ENCODE data around the gene RBM6. TPM values are rescaled to one million over a fixed set of nuclear protein-coding genes. Genes with fewer than 3 reads are reported as not detected.

RBM6 gene
- total and polyA plus RNA-seq, 9 of the 15 experiments (the other 6 are each of a cell fraction or from before 2014, with no cell fraction given) = 19.9 to 82.2 (median 57.8) TPM

DNA sequence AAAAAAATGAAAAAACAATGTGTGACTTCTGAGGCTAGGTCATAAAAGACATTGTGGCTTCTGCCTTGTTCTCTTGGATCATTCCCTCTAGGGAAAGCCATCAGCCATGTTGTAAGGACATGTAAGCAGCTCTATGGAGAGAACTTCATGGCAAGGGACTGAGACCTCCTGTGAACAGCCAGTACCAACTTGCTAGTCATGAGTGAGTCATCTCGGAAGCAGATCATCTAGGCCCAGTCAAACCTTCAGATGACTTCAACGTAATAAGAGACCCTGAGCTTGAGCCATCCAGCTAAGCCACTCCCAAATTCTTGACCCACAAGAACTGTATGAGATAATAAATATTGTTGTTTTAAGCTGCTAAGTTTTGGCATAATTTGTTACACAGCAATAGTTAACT, 15.3 kb upstream of the RBM6 start:
- peaks cover 29% of the 10 kb centered on the region for H3K79me2 ChIP-seq (ENCODE audit: control insufficient read depth, insufficient read depth, low read length)
- peak; percentile 63 for ATAC-seq
- CTCF ChIA-PET (ENCODE audit: low intra/inter-chr PET ratio) = no interaction called here
- 3% methylated on average over 2 of the region's 2 CpGs for WGBS (ENCODE audit: insufficient coverage, low coverage, missing lambda C conversion rate)
- peak in 3 of 4 experiments; percentile 29 to 75 (median 38) for DNase-seq (ENCODE audit: extremely low read depth in 1 of 4, low spot score in 3 of 4)
- H3K9me3 ChIP-seq (replicated peaks; ENCODE audit: control insufficient read depth, insufficient read depth, low read depth, low read length) = no peaks in the 10 kb centered on the region
- no peak overlapping the region for H3K4me3 ChIP-seq
- BruUV-seq (replicated peaks) = no TSS peak
- no peaks in the 10 kb centered on the region for H3K27me3 ChIP-seq (ENCODE audit: control insufficient read depth in 2 of 2, insufficient read depth in 2 of 2, low read length in 2 of 2)
- H3K9ac ChIP-seq (ENCODE audit: insufficient read depth in 1 of 2, low read depth in 2 of 2, low read length in 2 of 2) = no peak overlapping the region
- no peaks in the 10 kb centered on the region for H4K20me1 ChIP-seq (replicated peaks; ENCODE audit: control insufficient read depth, insufficient read depth, low read length)
- 0 out of 2 replicates have a peak overlapping the region, but pooled peaks have one; percentile 1 for H2AFZ ChIP-seq (ENCODE audit: low read depth, low read length)
- in situ Hi-C loops (cut with MboI) (no loop called here), intact Hi-C loops (cut with micrococcal nuclease) (loop anchor here (5.0 kb wide), 1 partner anchor 163 kb away; the partner anchor contains the start of gene RBM5)
- peaks cover 2% of the 10 kb centered on the region for H3K9me1 ChIP-seq (ENCODE audit: control insufficient read depth, insufficient read depth, low read length)
- POLR2A ChIA-PET = interaction anchor here (0.6 to 1.8 kb wide), 11 partner anchors 9 to 320 kb away, joined by 3 to 7 read pairs (median 3); partner anchors contain the start of gene RBM6
- peak overlapping the region; percentile 49; the same call in 2 of the 3 replicates for H3K27ac ChIP-seq (ENCODE audit: extremely low read depth, low read depth, low read length)
- peak; percentile 93 for FAIRE-seq
- no peak overlapping the region; the same call in 1 of the 2 replicates for H3K4me2 ChIP-seq (ENCODE audit: insufficient read depth, low read length)
- H3K36me3 ChIP-seq (ENCODE audit: control insufficient read depth, insufficient read depth, low read length) = peaks cover 14% of the 10 kb centered on the region; the same call in 2 of the 3 replicates
- peaks cover 15 to 19% of the 10 kb centered on the region in 2 experiments; a peak in 4 of 5 replicates for H3K4me1 ChIP-seq (replicated peaks in 1 of 2; ENCODE audit: control insufficient read depth in 2 of 2, insufficient read depth in 2 of 2, low read length in 2 of 2)
- TF ChIP-seq HNRNPUL1 (IDR thresholded peaks at IDR 0.05; ENCODE audit: low read length) = no peak
- peak; percentile 33; the same call in 1 of the 2 replicates for TF ChIP-seq CREB1 (IDR thresholded peaks at IDR 0.05)
- no peak for TF ChIP-seq CREB1 (CRISPR knock-in tag; IDR thresholded peaks at IDR 0.05)
- TF ChIP-seq ZNF232 (CRISPR knock-in tag; IDR thresholded peaks at IDR 0.05) = no peak
- TF ChIP-seq ZNF140 (CRISPR knock-in tag; IDR thresholded peaks at IDR 0.05) = no peak
- 0 out of 2 replicates have a peak, but pooled peaks have one; percentile 21 for TF ChIP-seq NCOA1 (IDR thresholded peaks at IDR 0.05; ENCODE audit: low read depth)
- TF ChIP-seq, protein P1, sequence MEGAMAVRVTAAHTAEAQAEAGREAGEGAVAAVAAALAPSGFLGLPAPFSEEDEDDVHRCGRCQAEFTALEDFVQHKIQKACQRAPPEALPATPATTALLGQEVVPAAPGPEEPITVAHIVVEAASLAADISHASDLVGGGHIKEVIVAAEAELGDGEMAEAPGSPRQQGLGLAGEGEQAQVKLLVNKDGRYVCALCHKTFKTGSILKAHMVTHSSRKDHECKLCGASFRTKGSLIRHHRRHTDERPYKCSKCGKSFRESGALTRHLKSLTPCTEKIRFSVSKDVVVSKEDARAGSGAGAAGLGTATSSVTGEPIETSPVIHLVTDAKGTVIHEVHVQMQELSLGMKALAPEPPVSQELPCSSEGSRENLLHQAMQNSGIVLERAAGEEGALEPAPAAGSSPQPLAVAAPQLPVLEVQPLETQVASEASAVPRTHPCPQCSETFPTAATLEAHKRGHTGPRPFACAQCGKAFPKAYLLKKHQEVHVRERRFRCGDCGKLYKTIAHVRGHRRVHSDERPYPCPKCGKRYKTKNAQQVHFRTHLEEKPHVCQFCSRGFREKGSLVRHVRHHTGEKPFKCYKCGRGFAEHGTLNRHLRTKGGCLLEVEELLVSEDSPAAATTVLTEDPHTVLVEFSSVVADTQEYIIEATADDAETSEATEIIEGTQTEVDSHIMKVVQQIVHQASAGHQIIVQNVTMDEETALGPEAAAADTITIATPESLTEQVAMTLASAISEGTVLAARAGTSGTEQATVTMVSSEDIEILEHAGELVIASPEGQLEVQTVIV (CRISPR knock-in tag; IDR thresholded peaks at IDR 0.05; ENCODE audit: borderline replicate concordance) = no peak
- peak; percentile 62 for TF ChIP-seq PRDM10 (IDR thresholded peaks at IDR 0.05; ENCODE audit: partially characterized antibody)
- TF ChIP-seq ATF1 (CRISPR knock-in tag; IDR thresholded peaks at IDR 0.05) = no peak
- peak; percentile 27; the same call in 1 of the 2 replicates for TF ChIP-seq ATF1 (tag; IDR thresholded peaks at IDR 0.05)
- no peak for TF ChIP-seq SAP30 (IDR thresholded peaks at IDR 0.05; ENCODE audit: borderline replicate concordance, insufficient read depth, low read depth, low read length, poor library complexity, severe bottlenecking)
- peak; percentile 80 for TF ChIP-seq DPF2 (IDR thresholded peaks at IDR 0.05)
- TF ChIP-seq ERF (CRISPR knock-in tag; IDR thresholded peaks at IDR 0.05) = no peak
- TF ChIP-seq, protein P2, sequence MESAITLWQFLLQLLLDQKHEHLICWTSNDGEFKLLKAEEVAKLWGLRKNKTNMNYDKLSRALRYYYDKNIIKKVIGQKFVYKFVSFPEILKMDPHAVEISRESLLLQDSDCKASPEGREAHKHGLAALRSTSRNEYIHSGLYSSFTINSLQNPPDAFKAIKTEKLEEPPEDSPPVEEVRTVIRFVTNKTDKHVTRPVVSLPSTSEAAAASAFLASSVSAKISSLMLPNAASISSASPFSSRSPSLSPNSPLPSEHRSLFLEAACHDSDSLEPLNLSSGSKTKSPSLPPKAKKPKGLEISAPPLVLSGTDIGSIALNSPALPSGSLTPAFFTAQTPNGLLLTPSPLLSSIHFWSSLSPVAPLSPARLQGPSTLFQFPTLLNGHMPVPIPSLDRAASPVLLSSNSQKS (CRISPR knock-in tag; IDR thresholded peaks at IDR 0.05) = no peak
- no peak for TF ChIP-seq SIN3B (IDR thresholded peaks at IDR 0.05; ENCODE audit: low read depth)
- no peak for TF ChIP-seq ATF7 (IDR thresholded peaks at IDR 0.05)
